HG03064 (cell line): ENCODE data around the gene PON1.

Experiments
- ATAC-seq: cut with Tn5 transposase; IDR thresholded peaks from one replicate; pipeline ENCODE4 v1.9.1; 2021; ENCODE audit warnings: low read depth; ENCODE audit not compliant: unreplicated experiment

Gene PON1

GRCh38 chr7:95263785-95264362 lies 60.5 kb downstream of the PON1 start:
- no peak for ATAC-seq

GRCh38 chr7:95262875-95263274 lies 61.5 kb downstream of the PON1 start:
- no peak for ATAC-seq

- ATAC-seq: no peak
Observed at GRCh38 chr7:95261895-95262415, 62.4 kb downstream of the PON1 start.

DNA sequence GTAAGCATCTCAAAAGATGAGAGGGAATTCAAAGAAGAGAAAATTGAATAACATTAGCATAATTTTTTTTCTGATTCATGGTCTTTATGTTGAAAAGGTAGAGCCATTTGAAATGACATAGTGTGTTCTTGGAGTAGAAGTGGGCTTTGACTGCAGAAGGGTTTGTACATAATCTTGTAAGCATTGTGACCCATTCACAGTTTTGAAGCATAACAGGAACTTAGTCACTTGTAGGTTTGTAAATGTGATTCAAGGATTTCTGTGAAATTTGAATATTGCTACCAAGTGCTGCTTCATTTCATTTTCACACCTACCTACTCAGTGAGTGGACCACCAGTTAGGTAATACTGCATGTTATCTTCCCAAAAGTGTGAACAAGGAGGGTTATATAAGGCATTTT lies 68.6 kb downstream of the PON1 start:
- no peak for ATAC-seq

GRCh38 chr7:95253986-95254385 lies 70.3 kb downstream of the PON1 start:
- no peak for ATAC-seq

- no peak for ATAC-seq
Observed at GRCh38 chr7:95251966-95252365, 72.4 kb downstream of the PON1 start.

DNA sequence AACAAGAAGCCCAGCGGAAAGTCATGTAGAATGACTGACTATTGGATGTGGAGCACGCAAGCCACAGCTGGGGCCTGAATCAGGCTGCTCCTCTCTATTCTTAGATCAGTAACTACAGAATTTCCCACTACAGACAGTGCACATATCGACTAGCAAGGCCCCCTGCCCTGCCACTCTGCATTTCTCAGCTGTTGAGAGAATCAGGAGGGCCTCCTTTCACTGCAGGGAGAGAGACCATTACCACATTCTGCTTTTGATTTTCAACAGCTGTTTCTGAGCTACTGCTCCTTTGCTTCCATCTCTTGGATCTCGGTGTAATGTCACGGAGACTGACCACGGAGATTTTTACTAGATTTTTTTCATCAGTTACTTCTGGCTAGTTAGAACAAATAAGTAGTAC lies 73.8 kb downstream of the PON1 start:
- ATAC-seq: no peak
